Mammary epithelial cell (primary cell): ENCODE results near the gene NLGN1.

ENCODE experiments used
- CTCF ChIP-seq, 2 donors: IDR thresholded peaks in 1 of 2; conservative IDR thresholded peaks in 1 of 2; 2 replicates each; pipeline ENCODE4 v1.5.1; 2011 to 2012; ENCODE audit warnings: inconsistent platforms in 2 of 2, low read length in 2 of 2, mild to moderate bottlenecking in 2 of 2, control low read depth in 1 of 2, low read depth in 1 of 2; ENCODE audit not compliant: insufficient read depth in 1 of 2; ENCODE audit errors: extremely low read depth in 1 of 2
- EZH2 ChIP-seq: IDR thresholded peaks from 2 replicates; pipeline ENCODE4 v1.6.1; 2012; ENCODE audit warnings: low read length, inconsistent platforms, borderline replicate concordance

GRCh38 chr3:173404156-173404555, 6.6 kb downstream of the NLGN1 start:
- no peak for TF ChIP-seq CTCF (conservative IDR thresholded peaks at IDR 0.05 in 1 of 2, IDR thresholded peaks at IDR 0.05 in 1 of 2; ENCODE audit: extremely low read depth in 1 of 2, insufficient read depth in 1 of 2, low read depth in 1 of 2, low read length in 2 of 2)
- TF ChIP-seq EZH2 = no peak
